RWPE2 (cell line): ENCODE results near the gene UPF2.

Experiments
- ATAC-seq: fragments of 200-7000 bp; cut with Tn5 transposase; 3 replicates; pipeline ENCODE4 v1.9.1; 2021; ENCODE audit warnings: low read depth
- DNase-seq: peaks from one replicate; pipeline ENCODE4 v3.0.0-alpha.2; 2020; ENCODE audit warnings: low spot score
- H3K27ac ChIP-seq: fragments of 450-650 bp; 2 replicates; pipeline ENCODE4 v1.5.1; 2017; ENCODE audit warnings: mild to moderate bottlenecking; ENCODE audit not compliant: poor library complexity, severe bottlenecking
- H3K27me3 ChIP-seq: fragments of 250-450 bp; sonication (Bioruptor Pico); 2 replicates; pipeline ENCODE4 v1.5.1; 2021; ENCODE audit warnings: mild to moderate bottlenecking, moderate library complexity; ENCODE audit not compliant: insufficient read depth, poor library complexity, severe bottlenecking
- H3K36me3 ChIP-seq: fragments of 250-450 bp; sonication (Bioruptor Pico); 2 replicates; pipeline ENCODE4 v1.5.1; 2020; ENCODE audit warnings: low read depth, mild to moderate bottlenecking, moderate library complexity
- H3K4me1 ChIP-seq: fragments of 250-450 bp; sonication (Bioruptor Pico); 2 replicates; pipeline ENCODE4 v1.5.1; 2021; ENCODE audit warnings: mild to moderate bottlenecking, moderate library complexity; ENCODE audit not compliant: insufficient read depth, poor library complexity, severe bottlenecking
- H3K4me3 ChIP-seq: fragments of 250-450 bp; sonication (Bioruptor Pico); 2 replicates; pipeline ENCODE4 v1.5.1; 2021; ENCODE audit warnings: mild to moderate bottlenecking, moderate library complexity; ENCODE audit not compliant: severe bottlenecking
- H3K9me3 ChIP-seq: fragments of 250-450 bp; sonication (Bioruptor Pico); 2 replicates; pipeline ENCODE4 v1.5.1; 2021; ENCODE audit warnings: mild to moderate bottlenecking, moderate library complexity; ENCODE audit not compliant: severe bottlenecking
- CTCF ChIP-seq: fragments of 450-650 bp; IDR thresholded peaks from one replicate; pipeline ENCODE4 v1.5.1; 2017; ENCODE audit warnings: mild to moderate bottlenecking, moderate library complexity; ENCODE audit not compliant: poor library complexity, severe bottlenecking

The UPF2 gene

GRCh38 chr10:11962176-11962575, 80.4 kb downstream of the UPF2 start:
- no peak for TF ChIP-seq CTCF

DNA sequence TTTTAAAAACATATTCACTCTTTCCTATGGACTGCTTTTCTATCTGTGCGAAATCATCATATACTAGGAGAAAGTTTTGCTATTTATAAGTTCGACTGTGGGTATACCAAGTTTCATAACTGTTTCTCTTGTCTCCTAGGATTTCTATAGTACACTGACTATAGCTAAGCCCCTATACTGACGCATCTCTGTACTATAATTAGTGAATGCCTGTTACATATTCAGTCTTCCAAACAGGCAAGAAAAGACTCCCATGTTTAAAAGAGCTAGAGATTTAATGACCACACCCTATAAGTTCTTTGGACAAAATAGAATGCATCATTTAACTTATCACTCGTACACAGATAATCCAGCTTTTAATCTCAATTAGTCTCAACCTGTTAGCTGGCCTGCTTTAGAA, 80.8 kb downstream of the UPF2 start:
- Histone ChIP-seq H3K27me3 (no peaks in the 10 kb centered on the region), H3K9me3 (no peaks in the 10 kb centered on the region), H3K4me3 (no peak overlapping the region), H3K27ac (no peak overlapping the region), H3K4me1 (no peaks in the 10 kb centered on the region), H3K36me3 (peaks cover 75% of the 10 kb centered on the region)
- no peak for ATAC-seq
- no peak for DNase-seq
- TF ChIP-seq CTCF = no peak

More at GRCh38 chr10:11962176-11962575, 80.4 kb downstream of the UPF2 start:
- H3K9me3 ChIP-seq = no peaks in the 10 kb centered on the region
- no peak overlapping the region for H3K27ac ChIP-seq
- H3K4me3 ChIP-seq = no peak overlapping the region
- peaks cover 76% of the 10 kb centered on the region for H3K36me3 ChIP-seq
- no peak for ATAC-seq
- DNase-seq = no peak
- no peaks in the 10 kb centered on the region for H3K27me3 ChIP-seq
- H3K4me1 ChIP-seq = no peaks in the 10 kb centered on the region

GRCh38 chr10:11959966-11960365, 82.6 kb downstream of the UPF2 start:
- Histone ChIP-seq H3K4me1 (no peaks in the 10 kb centered on the region), H3K9me3 (no peaks in the 10 kb centered on the region), H3K27ac (no peak overlapping the region), H3K4me3 (no peak overlapping the region), H3K27me3 (no peaks in the 10 kb centered on the region), H3K36me3 (peaks cover 73% of the 10 kb centered on the region)
- DNase-seq = no peak
- TF ChIP-seq CTCF = no peak
- no peak for ATAC-seq

DNA sequence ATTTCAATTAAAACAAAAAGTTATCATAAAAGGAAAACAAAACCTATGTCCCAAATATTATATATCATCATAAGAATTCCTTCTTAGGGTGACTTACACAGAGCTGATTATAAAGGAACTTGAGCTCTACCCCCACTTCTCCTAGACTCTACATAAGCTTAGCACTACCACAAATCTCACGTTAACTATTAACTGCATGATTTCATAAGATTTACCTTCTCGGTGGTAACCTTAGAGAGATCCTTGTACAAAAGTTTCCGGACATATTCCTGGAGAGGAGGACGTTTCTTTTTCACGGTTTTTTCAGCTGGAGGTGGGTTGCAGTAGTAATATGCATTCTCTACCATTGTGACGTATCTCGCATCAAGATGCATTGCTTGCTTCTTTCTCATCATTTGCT, 83.7 kb downstream of the UPF2 start:
- ATAC-seq (no peak), DNase-seq (no peak)
- Histone ChIP-seq H3K9me3 (no peaks in the 10 kb centered on the region), H3K27me3 (no peaks in the 10 kb centered on the region), H3K27ac (no peak overlapping the region), H3K4me3 (no peak overlapping the region), H3K36me3 (peaks cover 67% of the 10 kb centered on the region), H3K4me1 (no peaks in the 10 kb centered on the region)
- no peak for TF ChIP-seq CTCF

- Histone ChIP-seq H3K4me3 (no peak overlapping the region), H3K9me3 (no peaks in the 10 kb centered on the region), H3K4me1 (no peaks in the 10 kb centered on the region), H3K27ac (no peak overlapping the region), H3K27me3 (no peaks in the 10 kb centered on the region), H3K36me3 (peaks cover 76% of the 10 kb centered on the region)
- no peak for DNase-seq
- no peak for ATAC-seq
- TF ChIP-seq CTCF = no peak
Observed at GRCh38 chr10:11951695-11952094, 90.9 kb downstream of the UPF2 start.
